ENCODE data around the gene PTPRT. TPM values are rescaled to one million over a fixed set of nuclear protein-coding genes. Genes with fewer than 3 reads are reported as not detected.

The PTPRT gene
- total RNA-seq, 1 experiment from 2014 or later: 0.13 TPM

- TF ChIP-seq CTCF (conservative IDR thresholded peaks at IDR 0.05): no peak
- no peaks in the 10 kb centered on the region for H3K23me2 ChIP-seq (ENCODE audit: insufficient read length, low read depth, low read length, poor library complexity, severe bottlenecking)
- H2BK15ac ChIP-seq (ENCODE audit: low read depth, low read length): no peak overlapping the region
- no peak overlapping the region for H3T11ph ChIP-seq (ENCODE audit: low read length)
- peaks cover 5 to 10% of the 10 kb centered on the region in 2 experiments for H3K4me1 Mint-ChIP-seq
- no peak overlapping the region for H3K27ac Mint-ChIP-seq
- H3K14ac ChIP-seq (ENCODE audit: insufficient read depth, low read length): no peak overlapping the region
- H2BK20ac ChIP-seq (ENCODE audit: low read depth, low read length, poor library complexity, severe bottlenecking): no peak overlapping the region
- no peak overlapping the region for H2BK12ac ChIP-seq (ENCODE audit: insufficient read length, low read depth, low read length)
- no peaks in the 10 kb centered on the region for H3K79me1 ChIP-seq (ENCODE audit: insufficient read depth, low read depth, low read length, poor library complexity, severe bottlenecking)
- no peaks in the 10 kb centered on the region for H3K4me1 ChIP-seq (ENCODE audit: insufficient read depth, low read length)
- H3K36me3 Mint-ChIP-seq (ENCODE audit: insufficient read depth in 1 of 3, low read depth in 3 of 3): peaks cover 0 to 13% (median 11%) of the 10 kb centered on the region in 3 experiments; a peak in 5 of 7 replicates
- no peak overlapping the region for H3K4me3 Mint-ChIP-seq
- H3K18ac ChIP-seq (ENCODE audit: insufficient read length, low read depth, low read length): no peak overlapping the region
- no peak overlapping the region for H3K56ac ChIP-seq (ENCODE audit: insufficient read length, low read depth, low read length)
- peaks cover 7% of the 10 kb centered on the region for H3K27me3 Mint-ChIP-seq (ENCODE audit: low read depth)
- no peak overlapping the region for H2AFZ ChIP-seq (ENCODE audit: low read length)
- no peak for DNase-seq
- no peak overlapping the region for H3K4ac ChIP-seq (ENCODE audit: low read depth, low read length)
- no CpG with 5 or more reads among the region's 1 CpG for WGBS (ENCODE audit: extremely low coverage, insufficient read length, low lambda C conversion rate)
- H3K23ac ChIP-seq (ENCODE audit: insufficient read length, low read depth, low read length): no peak overlapping the region
- no peaks in the 10 kb centered on the region for H4K20me1 ChIP-seq (ENCODE audit: control insufficient read depth, insufficient read depth, insufficient read length)
- no peak overlapping the region for H4K5ac ChIP-seq (ENCODE audit: insufficient read length, low read depth, low read length)
- no peaks in the 10 kb centered on the region for H3K79me2 ChIP-seq (ENCODE audit: insufficient read depth, low read length)
- H2BK120ac ChIP-seq (ENCODE audit: low read depth, low read length, poor library complexity, severe bottlenecking): no peak overlapping the region
- H3K27me3 ChIP-seq (ENCODE audit: insufficient read depth, low read length): no peaks in the 10 kb centered on the region
- no peak overlapping the region for H2AK5ac ChIP-seq (ENCODE audit: insufficient read length, low read length)
- no peak overlapping the region for H4K91ac ChIP-seq (ENCODE audit: insufficient read length, low read depth, low read length)
- H4K8ac ChIP-seq (replicated peaks; ENCODE audit: insufficient read length, low read depth, low read length): no peak overlapping the region
- H3K9me3 ChIP-seq (ENCODE audit: control insufficient read depth, low read depth, low read length): no peaks in the 10 kb centered on the region
- no peak overlapping the region for H3K9ac ChIP-seq (ENCODE audit: extremely low read depth, insufficient read length, low read length)
- peaks cover 13 to 15% of the 10 kb centered on the region in 2 experiments for H3K9me3 Mint-ChIP-seq
- no peak overlapping the region for H2BK5ac ChIP-seq (ENCODE audit: insufficient read length, low read length)
- H3K4me2 ChIP-seq (ENCODE audit: insufficient read depth, insufficient read length, low read length): no peak overlapping the region
- no peak overlapping the region for H3K27ac ChIP-seq (ENCODE audit: insufficient read length, low read depth, low read length)
Measured at GRCh38 chr20:42957704-42958095, 232.0 kb downstream of the PTPRT start.
